Activated CD4-positive, alpha-beta T cell treated with anti-CD3 and anti-CD28 coated beads, Interleukin-2, amount 50 U/mL, for 4 hours (primary cell): ENCODE measurements around the gene MYH9.
"Not testable (repeated sequence)": the region's sequence is repeated elsewhere in the genome, so short reads cannot be mapped to it uniquely, and the experiment has no call there.

Experiments
- DNase-seq, 2 experiments: peaks; one replicate each; pipeline ENCODE4 v3.0.0-alpha.2; 2020

Gene MYH9

DNA sequence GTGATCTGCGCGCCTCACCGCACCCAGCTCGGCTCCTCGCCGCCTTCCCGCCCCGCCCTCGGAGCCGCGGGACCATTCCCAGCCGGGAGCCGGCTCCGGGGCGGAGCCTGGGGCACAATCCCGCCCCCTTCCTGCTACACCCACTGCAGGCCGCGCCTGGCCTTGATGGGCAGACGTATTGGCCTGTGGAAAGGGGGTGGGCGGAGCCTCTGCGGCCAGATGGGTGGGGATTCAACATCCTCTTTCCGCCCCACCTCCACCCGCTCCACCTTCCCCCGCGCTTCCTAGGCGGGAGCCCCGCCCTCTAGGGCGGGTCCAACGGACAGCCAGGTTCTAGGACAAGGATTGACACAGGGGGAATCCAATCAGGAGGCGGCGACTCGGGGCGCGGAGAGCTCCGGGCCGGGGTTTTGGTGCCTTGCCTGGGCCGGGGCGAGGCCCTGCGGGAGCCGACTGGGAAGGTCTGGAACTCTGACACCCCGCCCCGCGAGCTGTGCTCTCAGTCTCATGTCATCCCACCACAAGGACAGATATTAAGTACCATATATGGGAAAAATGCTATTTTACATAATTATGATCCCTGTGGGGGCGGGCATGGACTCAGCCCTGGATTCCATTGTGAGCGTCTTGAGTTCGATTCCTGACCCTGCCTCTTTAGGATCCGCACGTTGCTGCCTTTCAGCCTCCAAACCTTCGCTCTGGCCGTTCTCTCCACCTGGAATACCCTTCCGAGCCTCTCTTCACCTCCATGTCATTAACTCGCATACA lies at the start of gene MYH9:
MYH9 (minus strand) TSS at position 9 of the 768 bp plus-strand sequence. CDS start 38,731 bp downstream, outside the sequence.
- DNase-seq, result peak; percentile 98 to 99

GRCh38 chr22:36435516-36436415 lies 48.0 kb upstream of the MYH9 start:
- peak; percentile 64 to 73 for DNase-seq

GRCh38 chr22:36433318-36434231 lies 45.8 kb upstream of the MYH9 start:
- no peak for DNase-seq

- DNase-seq, result no peak
Measured at GRCh38 chr22:36432592-36433317, 45.0 kb upstream of the MYH9 start.

GRCh38 chr22:36431977-36432376 lies 44.2 kb upstream of the MYH9 start:
- DNase-seq, result no peak

DNA sequence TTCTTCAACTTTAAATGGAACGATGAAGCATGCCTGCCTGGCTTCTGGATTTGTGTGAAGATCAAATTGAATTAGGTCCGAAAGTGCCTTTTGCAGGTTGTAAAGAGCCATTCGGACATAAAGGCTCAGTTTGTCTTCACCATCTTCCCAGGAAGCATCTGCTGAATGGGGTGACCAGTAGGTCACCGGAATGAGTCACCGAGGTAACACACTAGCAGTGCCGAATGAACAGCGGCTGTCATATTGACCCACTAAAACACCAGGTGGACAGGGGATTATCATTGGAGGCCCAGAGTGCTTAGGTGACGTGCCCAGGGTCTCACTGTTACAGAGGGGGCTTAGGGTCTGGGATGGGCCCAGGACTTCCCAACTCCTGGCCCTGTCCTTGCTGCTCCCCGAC lies 43.1 kb upstream of the MYH9 start:
- DNase-seq, result no peak

- DNase-seq, result not testable (repeated sequence)
Measured at GRCh38 chr22:36427952-36428351, 40.2 kb upstream of the MYH9 start.

DNA sequence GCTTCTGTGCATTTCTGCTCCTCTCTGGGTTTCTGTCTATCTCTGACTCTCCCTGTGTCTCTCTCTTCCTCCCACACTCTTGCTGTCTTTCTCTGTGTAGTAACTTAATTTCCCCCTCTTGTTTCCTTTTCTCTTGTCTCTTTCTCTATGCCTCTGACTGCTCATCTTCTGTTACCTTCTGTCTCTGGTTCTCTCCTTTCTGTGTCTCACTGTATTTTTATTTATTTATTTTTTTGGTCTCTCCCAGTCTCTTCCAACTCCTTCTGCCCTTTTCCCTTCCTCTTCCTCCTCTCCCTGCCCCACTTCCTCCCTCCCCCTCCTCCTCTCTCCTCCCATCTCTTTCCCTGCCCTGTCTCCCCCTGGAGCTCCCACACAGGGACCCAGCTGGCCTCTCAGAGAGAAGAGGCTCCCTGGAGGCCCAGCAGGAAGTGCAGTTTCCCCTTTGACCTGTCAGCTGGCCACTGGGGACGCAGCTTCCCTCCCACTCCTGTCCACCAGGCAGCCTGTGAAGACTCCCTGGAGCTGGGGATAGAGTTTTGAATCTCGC lies 38.3 kb upstream of the MYH9 start:
- DNase-seq, result no peak

- DNase-seq, result no peak
Measured at GRCh38 chr22:36424901-36425579, 37.3 kb upstream of the MYH9 start.

GRCh38 chr22:36424466-36424865 lies 36.7 kb upstream of the MYH9 start:
- DNase-seq, result not testable (repeated sequence)

DNA sequence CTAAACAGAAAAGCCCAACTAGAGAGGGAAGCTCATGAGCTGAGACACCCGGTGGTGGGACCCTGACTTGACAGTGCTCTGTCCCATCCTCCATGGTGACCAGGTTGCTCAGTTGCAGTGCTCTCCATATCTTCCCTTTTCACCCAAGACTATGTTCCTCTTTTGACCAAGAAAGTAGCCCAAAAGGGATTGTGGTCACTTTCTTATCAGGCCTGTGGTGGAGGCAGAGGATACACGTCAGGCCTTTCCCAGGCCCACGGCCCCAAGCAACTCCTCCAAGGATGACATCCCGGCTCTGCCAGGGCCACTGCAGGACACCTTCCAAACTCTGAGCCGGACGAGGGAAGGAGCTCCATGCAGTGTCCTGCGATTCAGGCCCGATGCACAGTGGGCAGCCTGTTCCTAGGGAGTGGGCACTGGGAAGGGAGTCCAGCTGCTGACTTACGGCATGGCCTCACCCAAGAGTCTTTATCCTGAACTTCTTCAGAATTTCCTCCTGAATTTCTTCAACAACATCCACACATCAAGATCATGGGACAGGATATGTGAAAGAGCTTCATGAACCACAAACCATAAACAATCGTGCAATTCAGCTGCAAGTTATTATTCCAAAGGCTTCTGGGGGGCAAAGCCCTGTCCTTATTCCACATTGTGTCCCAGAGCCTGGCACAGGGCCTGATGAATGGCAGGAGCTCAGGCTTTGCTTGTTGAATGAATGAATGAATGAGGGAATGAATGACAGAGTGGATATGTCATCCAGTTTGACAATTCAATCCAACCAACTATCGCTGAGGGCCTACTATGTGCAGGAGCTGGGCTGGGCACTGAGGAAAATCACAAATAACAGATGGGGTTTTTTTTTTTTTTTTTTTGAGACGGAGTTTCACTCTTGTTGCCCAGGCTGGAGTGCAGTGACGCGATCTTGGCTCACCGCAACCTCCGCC lies 36.0 kb upstream of the MYH9 start:
- no peak for DNase-seq

GRCh38 chr22:36422287-36423014 lies 34.7 kb upstream of the MYH9 start:
- DNase-seq, result no peak

DNA sequence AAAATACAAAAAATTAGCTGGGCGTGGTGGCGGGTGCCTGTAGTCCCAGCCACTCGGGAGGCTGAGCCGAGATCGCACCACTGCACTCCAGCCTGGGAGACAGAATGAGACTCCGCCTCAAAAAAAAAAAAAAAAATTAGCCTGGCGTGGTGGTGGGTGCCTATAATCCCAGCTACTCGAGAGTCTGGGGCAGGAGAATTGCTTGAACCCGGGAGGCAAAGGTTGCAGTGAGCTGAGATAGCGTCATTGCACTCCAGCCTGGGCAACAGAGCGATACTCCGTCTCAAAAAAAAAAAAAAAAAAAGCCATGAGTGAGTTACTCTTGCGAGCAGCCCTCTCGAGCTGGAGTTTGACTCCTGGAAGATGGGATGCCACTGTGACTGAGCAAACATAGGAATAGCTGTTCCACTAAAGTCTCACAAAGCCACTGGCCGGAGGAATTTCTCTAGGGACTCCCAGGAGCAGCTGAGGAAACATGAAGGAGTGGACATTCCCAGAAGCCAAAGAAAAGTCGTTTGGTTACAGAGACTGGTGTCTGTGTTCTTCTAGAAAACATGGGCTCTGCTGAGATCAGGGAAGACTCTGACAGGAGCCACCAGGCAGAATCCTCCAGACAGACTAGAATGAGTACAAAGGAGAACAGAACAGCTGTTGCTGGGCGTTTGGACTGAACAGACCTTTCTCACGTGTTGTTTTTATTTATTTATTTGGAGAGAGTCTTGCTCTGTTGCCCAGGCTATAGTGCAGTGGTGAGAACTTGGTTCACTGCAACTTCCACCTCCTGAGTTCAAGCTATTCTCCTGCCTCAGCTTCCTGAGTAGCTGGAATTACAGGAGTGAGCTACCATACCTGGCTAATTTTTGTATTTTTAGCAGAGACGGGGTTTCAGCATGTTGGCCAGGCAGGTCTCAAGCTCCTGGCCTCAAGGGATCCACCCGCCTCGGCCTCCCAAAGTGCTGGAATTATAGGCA lies 32.4 kb upstream of the MYH9 start:
- no peak for DNase-seq

DNA sequence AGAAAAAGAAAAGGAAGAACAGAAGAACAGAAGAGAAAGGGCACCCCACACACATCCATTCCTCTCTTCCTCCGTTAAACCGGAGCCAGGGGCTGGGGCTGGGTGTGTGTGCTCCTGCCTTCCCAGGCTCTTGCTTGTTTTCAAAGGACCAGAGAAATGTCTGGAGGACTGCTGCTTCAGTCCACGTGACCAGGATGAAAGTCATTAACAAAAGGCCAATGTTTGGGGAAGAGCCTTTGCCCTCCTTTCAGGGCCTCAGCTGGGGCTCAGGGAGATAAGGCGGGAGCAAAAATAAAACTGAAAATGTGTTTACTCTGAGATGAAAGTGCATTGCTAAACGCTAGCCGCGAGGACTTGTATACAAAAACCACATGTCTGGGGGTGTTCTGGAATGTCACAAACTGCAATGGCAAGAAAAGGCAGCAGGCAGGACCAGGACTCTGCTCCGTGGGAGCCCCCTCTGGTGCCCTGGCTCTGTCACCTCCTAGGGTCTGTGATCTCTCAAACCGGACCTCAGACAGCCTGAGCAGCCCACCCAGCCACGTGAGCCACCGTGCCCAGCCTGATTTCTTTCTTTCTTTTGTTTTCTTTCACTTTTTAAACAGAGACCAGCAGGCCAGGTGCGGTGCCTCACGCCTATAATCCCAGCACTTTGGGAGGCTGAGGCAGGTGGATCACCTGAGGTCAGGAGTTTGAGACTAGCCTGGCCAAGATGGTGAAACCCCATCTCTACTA lies 31.6 kb upstream of the MYH9 start:
- DNase-seq, result no peak

DNA sequence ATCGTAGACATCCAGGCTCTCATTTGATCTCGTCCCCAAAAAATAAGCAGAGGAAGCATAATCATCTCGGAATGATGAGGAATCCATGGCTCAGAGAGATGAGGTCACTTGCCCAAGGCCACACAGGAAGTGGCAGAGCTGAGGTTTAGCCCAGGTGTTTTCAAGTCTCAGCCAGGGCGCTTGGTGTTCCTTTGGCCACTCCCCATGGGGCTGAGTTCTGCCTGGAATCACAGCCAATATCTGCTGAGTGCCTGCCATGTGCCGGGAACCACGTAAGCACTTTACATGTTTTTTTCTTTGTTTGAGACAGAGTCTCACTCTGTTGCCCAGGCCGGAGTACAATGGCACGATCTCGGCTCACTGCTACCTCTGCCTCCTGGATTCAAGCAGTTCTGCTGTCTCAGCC lies 29.5 kb upstream of the MYH9 start:
- DNase-seq, result no peak

- no peak for DNase-seq
Measured at GRCh38 chr22:36415415-36416168, 27.8 kb upstream of the MYH9 start.
